Stimulated activated CD4-positive, alpha-beta T cell treated with anti-CD3 and anti-CD28 coated beads, Interleukin-4, amount 100 ng/mL, for 4 hours (primary cell): ENCODE results near the gene LTBP2.

ENCODE experiments used
- DNase-seq, 2 experiments: peaks; one replicate each; pipeline ENCODE4 v3.0.0-alpha.2; 2020

LTBP2 gene

DNA sequence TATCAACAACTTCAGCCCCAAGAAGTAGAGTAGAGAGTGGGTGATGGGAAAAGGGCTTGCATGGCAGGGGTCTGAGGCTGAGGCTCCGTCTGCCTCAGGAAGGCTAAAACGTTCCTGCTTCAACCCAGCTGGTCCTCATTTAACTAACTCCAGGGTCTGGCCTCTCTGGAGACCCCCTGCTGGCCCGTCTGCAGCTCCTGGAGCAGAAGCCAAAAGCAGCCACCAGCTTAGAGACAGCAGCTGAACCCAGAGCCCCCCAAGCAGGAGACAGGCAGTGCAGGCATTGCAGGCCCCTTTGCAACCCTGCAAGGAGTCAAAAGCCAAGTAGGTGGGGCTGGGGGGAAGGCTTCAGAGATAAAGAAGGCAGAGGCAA lies 25.1 kb upstream of the LTBP2 start:
- no peak for DNase-seq

- no peak for DNase-seq
Observed at GRCh38 chr14:74636424-74637177, 24.6 kb upstream of the LTBP2 start.

DNA sequence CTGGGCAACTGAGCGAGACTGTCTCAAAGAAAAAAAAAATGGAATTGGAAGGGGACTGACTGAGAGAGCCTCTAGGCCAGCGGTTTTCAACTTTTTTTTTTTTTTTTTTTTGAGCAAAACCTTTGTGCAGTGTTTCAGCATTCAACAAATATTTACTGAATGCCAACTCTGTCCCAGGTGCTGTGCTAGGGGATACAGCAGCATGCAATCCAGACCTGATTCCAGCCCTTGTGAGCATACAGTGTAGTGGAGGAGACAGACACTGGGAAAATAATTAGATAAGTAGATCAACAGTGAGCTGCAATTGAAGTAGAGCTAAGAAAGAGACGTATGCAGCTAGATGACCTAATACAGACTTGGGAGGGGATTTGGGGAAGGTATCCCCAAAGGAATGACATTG lies 23.8 kb upstream of the LTBP2 start:
- no peak for DNase-seq

DNA sequence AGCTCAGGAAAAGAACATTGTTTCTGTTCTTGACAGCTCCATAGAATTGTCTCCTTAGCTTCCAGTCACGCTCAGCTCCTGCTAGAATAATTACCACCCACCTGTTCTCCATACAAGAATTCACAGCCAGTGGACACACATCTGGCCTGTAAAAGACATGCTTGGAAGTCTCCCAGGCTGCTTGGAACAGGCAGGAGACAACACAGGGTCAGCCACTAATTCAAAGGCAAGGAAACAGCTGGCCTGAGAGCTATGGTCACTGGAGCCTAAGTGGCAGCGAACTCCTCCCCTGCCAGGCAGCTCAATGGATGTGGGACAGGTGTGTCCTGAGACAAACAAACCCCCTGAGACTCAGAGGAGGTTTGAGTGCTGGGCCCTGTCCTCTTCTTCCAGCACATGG lies 22.9 kb upstream of the LTBP2 start:
- DNase-seq, result no peak

DNA sequence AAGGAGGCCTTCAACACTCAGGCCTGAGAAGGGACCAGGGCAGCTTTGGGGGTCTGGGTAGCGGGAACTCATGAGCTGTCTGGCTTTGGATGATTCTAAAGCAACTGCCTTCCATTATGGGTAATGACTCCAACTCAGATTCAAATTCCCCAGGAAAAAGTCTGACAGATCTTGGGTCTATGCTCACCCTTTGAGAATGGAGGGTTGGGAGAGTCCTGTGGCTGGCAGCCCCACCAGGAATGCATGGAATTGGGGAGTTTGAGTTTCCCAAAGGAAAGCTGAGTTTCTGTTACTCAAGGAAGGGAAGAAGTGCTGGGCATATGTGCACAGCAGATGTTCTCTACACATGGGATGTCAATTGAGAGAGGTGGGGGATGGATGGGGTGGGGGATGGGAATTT lies 22.4 kb upstream of the LTBP2 start:
- no peak for DNase-seq

GRCh38 chr14:74630881-74631690 lies 19.0 kb upstream of the LTBP2 start:
- DNase-seq, result no peak

DNA sequence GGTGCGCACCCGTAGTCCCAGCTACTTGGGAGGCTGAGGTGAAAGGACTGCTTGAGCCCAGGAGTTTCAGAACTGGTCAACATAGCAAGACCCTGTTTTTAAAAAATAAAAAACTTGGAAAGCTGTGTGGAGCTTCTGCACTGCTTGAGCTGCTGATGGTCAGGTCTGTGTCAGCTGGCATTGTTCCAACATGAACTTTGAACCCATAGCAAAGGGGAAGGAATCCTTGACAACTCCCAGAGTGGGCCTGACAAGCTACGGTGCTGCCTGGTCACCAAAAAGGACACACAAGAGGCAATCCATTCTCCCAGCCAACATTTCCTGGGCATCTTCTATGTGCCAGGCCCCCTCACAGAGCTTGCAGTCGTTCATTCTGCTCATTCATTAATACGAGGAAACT lies 16.4 kb upstream of the LTBP2 start:
- DNase-seq, result no peak

GRCh38 chr14:74627076-74627475 lies 15.0 kb upstream of the LTBP2 start:
- no peak for DNase-seq

DNA sequence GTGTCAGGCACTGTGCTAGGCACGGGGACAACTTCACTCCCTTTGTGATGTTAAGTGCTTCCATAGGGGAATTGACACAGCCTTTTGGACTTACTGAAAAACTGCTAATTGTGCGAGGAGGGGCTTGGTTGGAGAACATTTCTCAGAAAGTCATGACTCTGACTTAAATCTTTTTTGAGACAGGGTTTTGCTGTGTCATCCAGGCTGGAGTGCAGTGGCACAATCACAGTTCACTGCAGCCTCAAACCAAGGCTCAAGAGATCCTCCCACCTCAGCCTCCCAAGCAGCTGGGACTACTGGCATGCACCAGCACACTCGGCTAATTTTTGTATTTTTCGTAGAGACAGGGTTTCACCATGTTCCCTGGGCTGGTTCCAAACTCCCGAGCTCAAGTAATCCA lies 10.2 kb upstream of the LTBP2 start:
- no peak for DNase-seq

- DNase-seq, result no peak
Observed at GRCh38 chr14:74621556-74621955, 9.5 kb upstream of the LTBP2 start.

- no peak for DNase-seq
Observed at GRCh38 chr14:74620923-74621322, 8.9 kb upstream of the LTBP2 start.

DNA sequence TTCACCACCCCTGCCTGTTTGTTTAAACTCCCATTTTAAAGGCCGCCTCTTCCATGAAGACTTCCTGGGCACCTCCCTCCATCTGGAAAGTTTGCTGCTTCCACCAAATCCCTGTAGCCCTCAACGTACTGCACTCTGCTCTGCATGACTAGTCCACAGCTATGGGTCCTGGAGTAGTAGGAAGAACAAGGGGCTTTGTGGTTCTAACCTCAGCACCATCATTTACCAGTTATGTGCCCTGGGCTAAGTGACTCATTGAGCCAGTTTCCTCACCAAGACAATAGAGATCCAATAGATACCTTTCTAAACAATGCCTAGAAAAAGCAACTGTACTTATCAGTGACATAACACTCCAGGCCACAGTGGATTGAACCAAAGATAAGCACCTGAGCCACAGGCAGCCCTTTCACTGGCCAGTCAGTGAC lies 8.5 kb upstream of the LTBP2 start:
- no peak for DNase-seq

GRCh38 chr14:74619672-74620131 lies 7.7 kb upstream of the LTBP2 start:
- DNase-seq, result no peak

DNA sequence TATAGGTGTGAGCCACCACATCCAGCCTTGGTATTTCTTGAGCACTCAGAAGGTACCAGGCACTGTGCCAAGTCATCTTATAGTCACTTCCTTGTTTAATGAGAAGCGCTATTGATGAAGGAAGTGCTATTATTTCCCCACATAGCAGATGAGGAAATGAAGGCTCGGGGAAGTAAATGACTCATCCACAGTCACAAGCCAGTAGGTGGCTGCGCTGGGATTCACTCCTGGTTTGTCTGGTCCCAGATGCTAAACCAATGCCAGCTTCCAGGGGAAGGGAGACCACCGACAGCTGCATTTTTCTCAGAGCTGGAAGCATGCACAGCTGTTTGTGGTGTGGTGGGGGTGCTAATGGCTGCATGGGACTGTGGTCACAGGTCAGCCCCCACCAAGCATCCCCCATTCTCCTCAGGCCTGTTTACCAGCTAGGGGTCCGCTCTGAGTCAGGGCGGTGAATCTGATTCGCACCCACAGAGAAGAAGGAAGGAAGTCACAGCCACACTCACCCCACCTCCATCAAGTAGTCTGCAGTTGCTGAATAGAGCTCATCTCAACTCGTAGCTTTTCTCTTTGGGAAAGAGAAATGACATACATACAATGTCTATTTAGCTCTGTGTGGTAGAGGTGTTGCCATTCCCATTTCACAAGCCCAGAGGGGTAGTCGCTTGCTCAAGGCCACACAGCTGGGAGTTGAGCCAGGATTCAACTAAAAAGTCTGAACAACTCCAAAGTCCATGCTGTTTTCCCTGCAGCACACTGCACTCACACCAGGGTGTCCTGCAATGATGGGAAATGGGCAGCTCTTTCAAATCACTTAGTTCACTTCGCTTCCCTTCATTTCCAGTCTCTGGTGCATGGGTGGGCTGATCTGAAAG lies 6.3 kb upstream of the LTBP2 start:
- DNase-seq, result peak; percentile 12 to 52

- no peak for DNase-seq
Observed at GRCh38 chr14:74616996-74617700, 5.1 kb upstream of the LTBP2 start.

DNA sequence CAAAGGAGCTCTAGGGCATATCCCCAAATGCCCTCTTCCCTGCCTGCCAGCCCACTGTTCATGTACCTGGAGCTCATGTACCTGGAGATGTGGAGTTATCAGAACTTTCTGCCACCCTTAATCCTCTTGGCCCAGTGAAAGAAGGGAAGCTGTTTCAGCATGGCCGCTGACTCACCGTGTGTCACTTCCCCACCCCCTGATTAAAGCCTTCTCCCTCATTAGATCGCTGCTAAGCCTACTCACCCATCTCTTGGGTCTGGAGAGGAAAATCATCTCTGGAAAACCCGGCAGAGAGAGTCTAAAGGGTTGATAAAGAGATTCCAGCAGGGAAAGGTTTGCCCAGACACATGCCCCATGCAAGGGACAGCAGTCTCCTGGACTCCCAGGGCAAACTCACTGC lies 4.5 kb upstream of the LTBP2 start:
- DNase-seq, result no peak

GRCh38 chr14:74615735-74616134 lies 3.7 kb upstream of the LTBP2 start:
- DNase-seq, result no peak

- DNase-seq, result no peak
Observed at GRCh38 chr14:74614508-74615495, 2.8 kb upstream of the LTBP2 start.

DNA sequence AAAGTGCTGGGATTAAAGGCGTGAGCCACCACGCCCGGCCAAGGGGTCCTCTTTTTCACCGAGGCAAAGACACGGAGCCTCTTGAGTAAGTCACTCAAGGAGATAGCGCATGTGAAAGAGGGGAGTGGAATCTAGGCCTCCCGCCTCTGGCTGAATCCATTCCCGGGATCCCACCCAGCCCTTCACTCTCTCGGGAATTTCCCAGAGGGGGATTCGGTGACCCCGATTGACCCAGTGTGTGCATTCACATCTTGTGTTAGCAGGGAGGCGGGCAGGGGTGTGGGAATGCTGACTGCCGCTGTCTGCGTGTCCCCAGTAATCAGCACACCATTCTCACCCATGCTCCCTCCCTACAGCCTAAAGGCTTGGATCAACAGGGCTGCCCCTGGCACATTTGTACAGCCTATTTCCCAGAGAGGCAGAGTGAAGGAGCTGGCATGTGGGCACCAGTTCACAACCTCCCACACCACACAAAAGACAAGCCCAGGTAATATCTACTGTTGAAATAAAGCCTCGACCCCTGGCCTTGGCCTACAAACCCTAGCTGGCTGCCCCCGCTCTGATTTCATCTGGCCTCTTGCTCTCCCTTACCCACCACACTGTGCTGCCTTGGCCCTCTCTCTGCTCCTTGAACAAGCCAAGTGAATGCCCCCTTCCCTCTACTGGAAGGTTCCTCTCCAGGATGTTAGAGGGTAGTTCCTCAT lies 1.3 kb upstream of the LTBP2 start:
- DNase-seq, result no peak

DNA sequence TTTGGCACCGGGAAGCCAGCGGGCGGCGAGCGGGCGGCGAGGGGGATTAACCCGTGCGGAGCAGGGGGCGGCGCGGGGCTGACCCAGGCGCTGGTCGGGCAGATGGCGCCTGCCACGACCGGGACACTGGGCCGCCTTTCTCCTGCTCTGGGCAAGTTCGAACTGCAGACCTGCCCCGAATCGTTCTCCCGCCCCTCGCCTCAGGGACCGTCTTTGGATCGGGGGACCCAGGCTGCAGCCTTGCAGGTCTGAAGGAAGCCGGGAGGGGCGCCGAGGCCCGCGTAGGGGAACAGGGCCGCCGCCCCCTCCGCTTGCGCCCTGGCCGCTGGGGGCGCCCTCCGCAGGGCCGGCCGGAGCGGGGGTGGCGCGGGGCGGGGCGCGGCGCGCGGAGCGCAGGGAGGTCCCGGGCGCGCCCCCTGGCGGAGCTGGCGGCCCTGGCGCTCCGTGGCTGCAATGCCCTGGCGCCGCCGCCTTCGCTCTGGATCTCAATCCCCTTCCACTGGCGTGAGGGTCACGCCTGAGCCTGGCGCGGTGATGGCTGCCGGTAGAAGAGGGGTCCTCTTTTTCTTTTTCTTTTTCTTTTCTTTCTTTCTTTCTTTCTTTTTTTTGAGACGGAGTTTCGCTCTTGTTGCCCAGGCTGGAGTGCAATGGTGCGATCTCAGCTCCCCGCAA lies 449 bp upstream of the LTBP2 start:
- peak; percentile 71 to 86 for DNase-seq
